GM13977 (cell line): ENCODE data around the gene OR10H4.

Experiments used
- DNase-seq: peaks from one replicate; pipeline ENCODE4 v3.0.0; 2012; ENCODE audit warnings: low spot score
- CTCF ChIP-seq: IDR thresholded peaks from 2 replicates; pipeline ENCODE4 v1.5.1; 2012; ENCODE audit warnings: mild to moderate bottlenecking, control low read depth; ENCODE audit not compliant: insufficient read depth; ENCODE audit errors: extremely low read depth, missing control alignments
- in situ Hi-C: fragments of 300-500 bp; cut with MboI; formaldehyde crosslinking; loops from one replicate; pipeline ENCODE4 v1.12.0; 2022; ENCODE audit warnings: low sequenced_read_pairs, low pct_unique_long_range_greater_than_20kb, mixed read lengths, inconsistent platforms; ENCODE audit not compliant: unreplicated experiment

The OR10H4 gene

GRCh38 chr19:15937771-15938170, 11.0 kb upstream of the OR10H4 start:
- DNase-seq, result no peak
- TF ChIP-seq CTCF, result no peak
- in situ Hi-C loops, result loop anchor here (25.0 kb wide), 1 partner anchor 875 kb away; no protein-coding TSS in a partner anchor

- DNase-seq, result no peak
- no peak for TF ChIP-seq CTCF
- in situ Hi-C loops, result loop anchor here (25.0 kb wide), 1 partner anchor 882 kb away; no protein-coding TSS in a partner anchor
Observed at GRCh38 chr19:15944401-15944800, 4.4 kb upstream of the OR10H4 start.

DNA sequence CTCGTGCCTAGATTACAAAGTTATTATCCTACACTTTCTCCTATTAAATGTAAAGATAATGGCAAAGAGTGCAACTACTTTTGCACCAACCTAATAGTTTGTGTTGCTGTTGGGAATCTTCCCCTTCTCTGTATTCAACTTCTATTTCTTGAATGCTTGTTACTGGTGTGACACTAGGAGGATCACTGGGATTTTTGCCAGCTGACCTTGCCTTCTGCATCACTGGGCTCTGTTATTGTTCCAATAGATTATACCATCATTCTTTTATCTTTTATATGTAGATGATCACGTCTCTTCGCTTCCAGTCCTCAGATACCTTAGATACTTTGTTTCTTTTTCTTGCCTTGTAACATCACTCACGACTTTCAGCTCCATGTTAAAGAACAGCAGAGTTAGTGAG, 3.5 kb upstream of the OR10H4 start:
- TF ChIP-seq CTCF, result no peak
- no peak for DNase-seq
- in situ Hi-C loops, result loop anchor here (25.0 kb wide), 1 partner anchor 883 kb away; no protein-coding TSS in a partner anchor

DNA sequence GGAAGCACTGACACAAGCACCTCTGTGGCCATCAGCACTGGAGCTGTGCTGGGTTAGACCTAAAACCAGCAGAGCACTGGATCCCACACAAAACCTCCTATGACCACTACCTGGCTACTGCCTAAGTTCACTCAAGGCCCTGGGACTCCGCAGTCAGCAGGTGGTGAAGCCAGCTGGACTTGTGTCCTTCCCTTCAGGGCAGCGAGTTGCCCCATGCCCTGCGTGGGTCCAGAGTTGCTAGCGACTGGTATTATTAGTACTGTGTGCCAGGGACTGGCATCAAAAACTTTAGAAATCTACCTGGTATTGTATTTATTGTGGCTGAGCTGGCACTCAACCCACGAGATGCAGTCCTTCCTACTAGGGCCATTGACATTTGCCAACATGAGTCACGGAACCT, 6.0 kb downstream of the OR10H4 start:
- in situ Hi-C loops, result no loop called here
- no peak for TF ChIP-seq CTCF
- DNase-seq, result no peak

GRCh38 chr19:15962319-15962718, 13.5 kb downstream of the OR10H4 start:
- in situ Hi-C loops, result no loop called here

GRCh38 chr19:15964231-15964630, 15.4 kb downstream of the OR10H4 start:
- in situ Hi-C loops, result no loop called here
- DNase-seq, result no peak
- no peak for TF ChIP-seq CTCF

More at GRCh38 chr19:15962319-15962718, 13.5 kb downstream of the OR10H4 start:
- no peak for TF ChIP-seq CTCF
- no peak for DNase-seq
